HL-60/S4 (cell line): ENCODE measurements around the gene TEX13A.
"Not testable (repeated sequence)": the region's sequence is repeated elsewhere in the genome, so short reads cannot be mapped to it uniquely, and the experiment has no call there.

Source experiments
- in situ Hi-C: fragments of 300-500 bp; cut with MboI; formaldehyde crosslinking; loops from 2 replicates; pipeline ENCODE4 v1.14.3; 2022; ENCODE audit warnings: low sequenced_read_pairs

The TEX13A gene, protein sequence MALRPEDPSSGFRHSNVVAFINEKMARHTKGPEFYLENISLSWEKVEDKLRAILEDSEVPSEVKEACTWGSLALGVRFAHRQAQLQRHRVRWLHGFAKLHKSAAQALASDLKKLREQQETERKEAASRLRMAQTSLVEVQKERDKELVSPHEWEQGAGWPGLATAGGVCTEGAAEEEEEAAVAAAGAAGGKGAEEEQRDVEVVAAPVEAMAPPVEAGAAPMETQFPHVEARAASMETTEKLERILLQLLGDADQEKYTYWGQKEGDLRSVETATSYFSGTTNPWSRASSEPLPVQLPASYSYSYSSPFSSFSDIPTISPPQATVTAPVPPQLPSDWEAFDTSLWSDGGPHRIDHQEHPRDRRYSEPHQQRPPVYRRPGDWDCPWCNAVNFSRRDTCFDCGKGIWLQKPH

DNA sequence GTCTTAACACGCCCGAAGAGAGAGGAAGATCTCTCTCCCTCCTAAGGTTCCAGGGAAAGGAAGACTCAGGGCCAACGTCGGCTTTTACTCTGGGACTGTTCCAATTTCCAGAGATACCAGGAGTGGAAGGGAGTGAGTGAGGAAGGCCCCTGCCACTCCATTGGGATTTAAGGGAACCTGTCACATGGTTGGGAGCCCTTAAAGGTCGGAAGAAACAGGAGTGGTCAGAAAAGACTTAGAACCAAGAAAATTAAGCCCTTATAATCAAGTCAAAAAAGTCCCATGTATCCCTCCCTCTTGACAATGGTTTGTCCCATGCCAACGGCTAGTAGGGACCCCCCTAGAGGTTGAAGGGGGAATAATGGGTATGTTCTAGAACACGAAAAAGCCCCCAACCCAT is at the start of gene TEX13A:
Gene TEX13A, minus strand, starts transcription at position 59 of the 400 bp plus-strand sequence. CDS start 297 bp downstream, outside the sequence.
- in situ Hi-C loops = no loop called here

GRCh38 chrX:105269386-105269785 is 48.9 kb upstream of the TEX13A start:
- in situ Hi-C loops = no loop called here

DNA sequence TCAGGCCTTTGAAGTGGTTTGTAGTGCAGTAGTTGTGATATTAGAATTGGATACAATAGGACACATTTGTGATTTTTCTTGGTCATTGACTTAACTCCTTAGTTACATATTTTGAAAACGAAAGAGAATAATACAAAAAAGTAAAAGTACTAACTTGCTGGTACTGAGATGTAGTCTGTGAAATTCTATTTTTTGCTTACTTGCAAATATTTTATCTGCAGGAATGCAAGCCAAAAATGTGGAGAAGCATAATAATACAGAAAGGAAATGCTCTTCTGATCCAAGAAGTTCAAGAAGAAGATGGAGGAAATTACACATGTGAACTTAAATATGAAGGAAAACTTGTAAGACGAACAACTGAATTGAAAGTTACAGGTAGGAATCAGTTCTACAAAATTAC is 46.7 kb upstream of the TEX13A start:
- in situ Hi-C loops = no loop called here

DNA sequence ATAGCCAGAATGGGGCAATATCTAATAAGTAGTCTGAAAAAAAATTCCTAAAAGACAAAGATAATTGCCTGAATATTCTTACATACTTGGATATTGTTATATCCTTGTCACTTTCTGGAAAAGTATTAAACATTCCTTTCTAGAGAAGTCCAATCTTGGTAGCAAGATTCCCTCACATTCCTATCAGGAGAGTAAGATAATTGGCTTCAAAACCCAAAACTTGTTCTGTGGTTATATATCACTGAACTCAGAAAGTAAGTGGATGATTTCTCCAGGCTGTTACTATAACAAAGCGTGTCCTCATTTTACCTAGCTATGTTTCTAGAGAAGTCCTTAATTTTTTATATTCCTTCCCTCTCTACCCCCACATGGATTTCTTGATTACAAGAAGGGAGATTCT is 46.0 kb upstream of the TEX13A start:
- in situ Hi-C loops = no loop called here

- in situ Hi-C loops = no loop called here
Observed at GRCh38 chrX:105265093-105265492, 44.6 kb upstream of the TEX13A start.

DNA sequence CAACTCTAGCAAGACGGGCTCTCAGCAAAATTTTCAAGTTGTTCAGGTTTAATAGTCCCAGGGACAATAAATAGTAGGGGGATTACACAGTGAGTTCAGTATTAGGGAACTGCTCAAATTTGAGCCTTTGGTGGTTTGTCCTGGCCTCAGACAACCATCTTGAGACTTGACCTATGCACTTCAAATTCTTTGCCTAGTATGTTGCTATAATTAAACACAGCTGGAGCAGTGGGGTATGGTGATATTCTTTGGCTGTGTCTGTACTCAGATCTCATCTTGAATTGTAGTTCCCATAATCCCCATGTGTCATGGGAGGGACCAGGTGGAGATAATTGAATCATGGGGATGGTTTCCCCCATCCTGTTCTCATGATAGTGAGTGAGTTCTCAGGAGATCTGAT is 43.3 kb upstream of the TEX13A start:
- in situ Hi-C loops = no loop called here

- in situ Hi-C loops = no loop called here
Observed at GRCh38 chrX:105263171-105263570, 42.7 kb upstream of the TEX13A start.

DNA sequence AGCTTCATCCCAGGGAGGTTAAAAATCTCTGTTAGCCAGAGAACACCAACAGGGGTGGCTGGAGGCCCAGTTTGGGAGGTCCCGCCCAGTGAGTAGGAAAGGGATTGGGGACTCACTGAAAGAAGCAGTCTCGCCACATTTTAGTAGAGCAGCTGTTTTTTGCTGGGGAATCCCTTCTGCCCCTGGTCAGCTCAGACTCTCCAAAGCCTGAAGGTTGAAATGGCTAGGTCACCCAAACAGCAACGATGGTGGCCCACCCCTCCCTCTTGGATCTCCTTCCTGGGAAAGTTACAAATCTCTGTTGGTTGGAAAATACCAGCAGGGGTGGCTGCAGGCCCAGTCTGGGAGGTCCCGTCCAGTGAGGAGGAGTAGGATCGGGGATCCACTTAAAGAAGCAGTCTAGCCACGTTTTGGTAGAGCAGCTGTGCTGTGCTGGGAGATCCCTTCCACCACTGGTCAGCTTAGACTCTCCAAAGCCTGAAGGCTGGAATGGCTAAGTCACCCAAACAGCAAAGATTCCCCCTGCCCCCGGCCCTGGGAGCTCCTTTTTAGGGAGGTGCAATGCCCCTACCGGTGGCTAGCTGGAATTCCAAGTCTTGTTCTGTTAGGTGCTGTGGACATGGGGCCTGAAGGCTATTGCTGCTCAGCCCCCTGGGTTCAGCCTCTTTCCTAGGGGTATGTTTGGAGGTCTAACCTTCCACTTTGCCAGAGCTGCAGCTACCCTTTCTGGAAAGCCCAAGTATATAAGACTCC is 40.0 kb upstream of the TEX13A start:
- in situ Hi-C loops = no loop called here

DNA sequence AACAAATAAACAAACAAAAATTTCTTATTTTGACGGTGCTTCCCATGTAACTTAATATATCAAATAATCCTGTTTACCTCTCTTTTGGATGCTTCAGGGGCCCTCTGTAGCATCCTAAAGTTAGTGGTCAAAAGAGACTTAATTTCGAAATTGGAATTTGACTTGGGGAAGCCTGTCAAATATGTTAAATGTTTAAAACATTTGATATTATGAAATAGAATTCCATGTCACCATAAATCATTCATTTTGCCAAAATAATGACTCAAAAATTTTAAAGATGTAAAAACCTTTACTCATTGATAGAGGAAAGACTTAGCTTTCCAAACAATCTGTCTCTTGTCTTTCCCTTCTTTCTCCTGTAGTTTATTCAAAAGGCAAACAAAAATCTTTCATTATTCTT is 20.6 kb upstream of the TEX13A start:
- in situ Hi-C loops = no loop called here

- in situ Hi-C loops = not testable (repeated sequence)
Observed at GRCh38 chrX:105237407-105237806, 16.9 kb upstream of the TEX13A start.

- in situ Hi-C loops = no loop called here
Observed at GRCh38 chrX:105229146-105229545, 8.7 kb upstream of the TEX13A start.

DNA sequence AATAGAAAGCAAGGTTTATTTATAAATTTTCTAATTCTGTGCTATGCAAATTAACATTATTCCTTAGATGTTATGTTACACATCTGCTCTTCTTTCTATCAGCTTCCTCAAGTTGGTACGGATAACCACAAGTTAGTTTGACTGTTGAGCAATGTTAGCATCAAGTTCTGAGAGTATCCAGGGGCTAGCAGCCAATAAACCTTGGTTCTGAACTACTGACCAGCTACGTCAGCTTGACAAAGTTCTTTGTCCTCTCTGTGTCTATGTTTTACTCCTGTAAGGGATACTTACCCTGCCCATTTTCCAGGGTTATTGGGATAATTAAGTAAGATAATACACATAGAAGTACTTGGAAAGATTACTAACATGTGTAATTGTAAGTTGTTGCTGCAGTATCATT is 8.1 kb upstream of the TEX13A start:
- in situ Hi-C loops = no loop called here

DNA sequence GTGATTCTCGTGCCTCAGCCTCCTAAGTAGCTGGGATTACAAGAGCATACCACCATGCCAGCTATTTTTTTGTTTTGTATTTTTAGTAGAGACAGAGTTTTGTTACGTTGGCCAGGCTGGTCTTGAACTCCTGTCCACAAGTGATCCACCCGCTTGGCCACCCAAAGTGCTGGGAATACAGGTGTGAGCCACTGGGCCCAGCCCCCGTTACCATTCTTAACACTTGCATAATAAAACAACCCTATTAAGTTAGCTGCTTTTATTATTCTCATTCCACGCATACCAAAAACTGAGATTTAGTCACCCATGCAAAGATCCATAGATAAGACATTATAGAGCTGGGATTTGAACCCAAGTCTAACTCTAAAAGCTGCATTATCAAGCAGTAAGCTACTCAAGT is 6.0 kb upstream of the TEX13A start:
- in situ Hi-C loops = no loop called here

DNA sequence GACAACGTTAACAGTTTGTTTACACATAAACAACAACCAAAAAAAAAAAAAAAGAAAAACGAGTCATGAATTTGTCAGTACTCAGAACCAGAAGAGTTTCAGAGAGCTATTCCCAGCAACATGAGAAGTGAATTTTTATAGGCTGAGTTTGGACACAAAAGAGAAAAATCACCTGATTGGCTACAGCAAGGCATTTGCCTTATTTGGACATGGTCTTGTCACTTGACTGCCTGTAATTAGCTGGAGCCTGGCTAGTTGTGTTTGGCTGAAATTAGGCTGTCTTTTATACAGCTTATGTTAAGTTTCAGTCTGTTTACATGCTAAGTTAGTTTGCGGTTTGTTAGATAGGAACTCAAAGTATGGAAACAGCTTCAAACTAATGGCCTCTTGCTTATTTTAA is 880 bp upstream of the TEX13A start:
- in situ Hi-C loops = no loop called here

- in situ Hi-C loops = no loop called here
Observed at GRCh38 chrX:105219454-105220401, 766 bp downstream of the TEX13A start.

GRCh38 chrX:105211066-105211575 is 9.4 kb downstream of the TEX13A start:
- in situ Hi-C loops = no loop called here

- in situ Hi-C loops = no loop called here
Observed at GRCh38 chrX:105210258-105210657, 10.2 kb downstream of the TEX13A start.

DNA sequence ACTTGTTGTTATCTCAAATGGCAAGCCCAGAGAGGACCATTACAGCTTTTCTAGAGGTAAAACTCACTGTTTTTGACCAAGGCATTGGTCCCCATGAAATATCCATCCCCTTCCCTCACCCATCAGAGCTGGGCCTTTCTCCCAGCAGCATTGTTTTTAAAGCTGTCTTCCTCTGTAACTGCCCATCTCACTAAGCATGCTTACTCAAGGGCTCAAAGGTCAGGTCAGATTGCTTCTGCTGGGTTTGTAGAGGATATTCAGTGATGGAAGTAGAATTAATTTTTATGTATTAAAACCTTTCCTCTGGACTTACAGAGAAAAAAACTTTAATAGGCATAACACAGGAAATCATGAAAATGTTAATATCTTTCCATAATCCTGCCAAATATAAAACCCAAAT is 11.1 kb downstream of the TEX13A start:
- in situ Hi-C loops = no loop called here

DNA sequence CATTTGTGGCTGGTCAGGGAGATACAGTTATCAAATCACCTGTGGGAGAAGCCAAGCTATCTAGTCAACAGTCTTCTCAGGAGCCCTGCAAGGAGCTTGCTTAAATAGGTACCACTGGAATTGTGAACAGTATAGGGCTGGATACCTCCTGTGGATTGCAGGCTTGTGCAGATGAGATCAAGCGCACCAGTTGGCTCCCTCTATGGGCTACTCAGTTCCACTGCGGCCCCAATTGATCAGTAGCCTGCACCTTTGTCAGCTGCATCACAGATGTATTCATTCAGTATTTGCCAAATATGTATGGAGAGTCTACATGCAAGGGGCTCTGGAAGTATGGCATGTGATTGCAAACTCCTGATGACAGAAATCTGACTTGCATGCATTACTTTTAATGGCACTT is 28.6 kb downstream of the TEX13A start:
- in situ Hi-C loops = no loop called here

DNA sequence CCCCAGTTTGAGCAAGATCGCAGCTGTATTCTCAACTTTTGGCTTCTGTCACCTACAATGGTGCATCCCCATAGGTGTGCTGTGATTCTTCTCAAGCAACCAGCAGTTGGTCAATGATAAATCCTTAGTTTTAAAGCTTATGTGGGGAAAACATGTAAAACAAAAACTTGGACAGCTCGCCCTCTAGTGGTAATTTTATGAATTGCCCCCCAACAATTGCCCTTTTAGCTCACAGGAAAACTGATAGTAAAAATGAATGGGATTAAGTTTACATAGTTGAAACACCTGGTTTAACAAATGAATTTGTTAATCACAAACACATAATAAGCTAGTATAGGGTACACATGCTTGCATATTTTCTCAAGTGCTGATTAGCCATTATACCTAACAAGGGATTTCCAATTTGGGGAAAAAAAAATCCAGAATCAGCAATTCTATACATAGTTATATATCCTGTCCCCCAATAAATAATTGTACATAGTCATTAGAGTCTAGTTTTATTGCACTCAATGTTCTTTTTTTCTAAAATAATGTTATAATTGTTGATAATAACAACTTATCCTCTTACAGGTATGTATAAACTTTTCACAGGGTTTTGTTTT is 30.1 kb downstream of the TEX13A start:
- in situ Hi-C loops = no loop called here

GRCh38 chrX:105189093-105189492 is 31.4 kb downstream of the TEX13A start:
- in situ Hi-C loops = no loop called here
